GM19324 (cell line): ENCODE data around the gene PRKCE.
A peak's percentile ranks its signal among the peaks of the same experiment; 100 is the strongest.

Source experiments
- ATAC-seq: cut with Tn5 transposase; IDR thresholded peaks from one replicate; pipeline ENCODE4 v1.9.1; 2021; ENCODE audit warnings: mild to moderate bottlenecking, moderate library complexity; ENCODE audit not compliant: unreplicated experiment, low FRiP score

Gene PRKCE

GRCh38 chr2:45825001-45825651, 173.7 kb downstream of the PRKCE start:
- ATAC-seq, result no peak

GRCh38 chr2:45826460-45826859, 175.0 kb downstream of the PRKCE start:
- no peak for ATAC-seq

GRCh38 chr2:45826884-45827635, 175.6 kb downstream of the PRKCE start:
- ATAC-seq, result no peak

DNA sequence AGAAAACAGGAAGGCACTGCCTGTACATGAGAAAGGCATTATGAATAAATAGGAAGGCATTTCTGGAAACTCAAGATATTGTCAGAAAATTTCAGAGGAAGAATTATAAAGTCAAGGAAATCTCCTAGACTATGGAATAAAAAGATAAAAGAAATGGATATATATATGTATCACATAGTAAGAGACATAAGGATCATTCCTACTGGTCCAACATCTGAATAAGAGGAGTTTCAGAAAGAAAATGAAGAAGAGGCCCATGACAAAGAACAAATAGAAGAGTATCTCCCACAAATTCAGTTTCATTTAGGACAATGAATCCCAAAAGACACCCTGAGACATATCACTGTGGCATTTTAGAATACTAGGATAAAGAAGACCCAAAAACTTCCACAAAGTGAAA, 178.8 kb downstream of the PRKCE start:
- ATAC-seq, result no peak

DNA sequence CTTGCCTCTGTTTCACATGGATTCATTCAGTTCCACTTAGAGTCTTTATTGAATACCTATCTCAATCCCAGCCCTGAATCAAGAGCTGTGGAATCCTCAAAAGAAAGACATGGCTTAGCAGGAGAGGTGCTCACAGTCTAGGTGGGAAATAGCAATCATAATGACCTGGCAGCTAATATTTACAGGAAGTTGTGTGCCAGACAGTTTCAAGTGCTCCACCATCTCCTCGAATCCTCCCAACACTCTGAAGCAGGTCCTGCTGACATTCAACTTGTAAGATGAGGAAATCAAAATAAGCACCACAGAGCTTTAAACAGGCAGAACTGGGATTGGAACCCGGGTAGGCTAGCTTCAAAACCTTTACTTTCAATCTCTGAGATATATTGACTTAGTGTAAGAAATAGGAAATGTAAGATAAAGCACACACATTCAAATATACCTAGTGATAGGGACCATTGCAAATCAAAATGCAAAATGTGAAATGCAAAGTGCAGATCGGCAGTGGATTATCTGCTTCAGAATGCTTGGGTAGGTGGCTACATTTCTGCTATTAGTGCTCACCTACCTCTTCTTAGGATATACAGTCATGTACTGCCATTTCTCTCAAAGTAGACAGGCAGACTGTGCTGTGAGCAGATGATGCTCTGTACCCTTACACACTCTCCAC, 182.0 kb downstream of the PRKCE start:
- no peak for ATAC-seq

DNA sequence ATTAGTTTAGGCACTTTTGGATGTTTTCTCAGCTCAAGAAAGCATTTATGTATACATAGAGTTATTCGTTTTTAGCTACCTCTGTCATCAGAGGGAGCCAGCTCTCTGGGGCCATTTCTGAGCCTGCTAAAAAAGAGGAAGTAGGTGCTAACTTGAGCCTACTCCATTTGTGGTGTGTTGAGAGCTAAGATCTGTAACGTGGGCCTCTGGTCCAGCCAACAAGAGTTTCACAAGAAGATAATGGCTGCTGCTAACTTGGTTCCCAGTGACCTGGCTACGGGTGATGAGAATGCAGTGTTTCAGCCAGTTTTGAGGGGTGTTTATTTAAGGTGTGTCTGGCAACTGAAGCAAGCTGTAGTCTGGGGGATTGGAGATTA, 182.5 kb downstream of the PRKCE start:
- ATAC-seq, result no peak

DNA sequence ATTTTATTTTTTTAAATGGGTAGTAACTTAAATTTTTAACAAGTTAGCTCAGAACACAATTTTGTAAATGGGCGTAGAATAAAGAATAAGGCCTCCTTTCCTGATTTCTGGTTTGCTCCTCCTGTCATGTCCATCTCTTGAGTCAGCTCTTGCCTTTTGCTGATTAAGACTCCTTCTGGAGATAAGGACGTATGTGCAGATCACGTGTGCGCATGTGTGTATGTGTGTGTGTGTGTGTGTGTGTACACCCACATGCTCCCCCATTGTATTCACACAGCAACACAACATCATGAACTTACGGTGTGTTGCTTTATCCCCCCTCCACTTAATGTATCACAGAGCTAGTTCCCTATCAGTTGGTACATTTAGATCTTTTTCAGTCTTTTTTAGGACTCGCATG, 182.9 kb downstream of the PRKCE start:
- ATAC-seq, result no peak

DNA sequence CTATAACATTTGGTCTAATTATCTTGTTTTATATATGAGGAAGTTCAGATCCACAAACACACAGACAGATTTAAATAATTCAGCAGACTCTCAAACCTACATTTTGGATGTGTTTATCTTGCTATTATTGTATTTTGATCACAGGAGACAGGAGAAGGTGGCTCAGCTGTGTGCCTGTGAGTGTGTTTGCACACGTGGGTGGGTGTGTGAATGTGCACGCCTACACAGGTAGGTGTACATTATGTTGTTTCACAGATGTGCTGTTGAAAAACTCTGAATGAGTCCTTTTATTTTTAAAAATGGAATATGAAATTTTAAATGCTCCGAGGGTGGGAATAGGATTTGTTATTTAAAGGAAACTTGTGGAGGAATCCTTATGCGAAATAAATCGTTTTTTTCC, 183.4 kb downstream of the PRKCE start:
- no peak for ATAC-seq

DNA sequence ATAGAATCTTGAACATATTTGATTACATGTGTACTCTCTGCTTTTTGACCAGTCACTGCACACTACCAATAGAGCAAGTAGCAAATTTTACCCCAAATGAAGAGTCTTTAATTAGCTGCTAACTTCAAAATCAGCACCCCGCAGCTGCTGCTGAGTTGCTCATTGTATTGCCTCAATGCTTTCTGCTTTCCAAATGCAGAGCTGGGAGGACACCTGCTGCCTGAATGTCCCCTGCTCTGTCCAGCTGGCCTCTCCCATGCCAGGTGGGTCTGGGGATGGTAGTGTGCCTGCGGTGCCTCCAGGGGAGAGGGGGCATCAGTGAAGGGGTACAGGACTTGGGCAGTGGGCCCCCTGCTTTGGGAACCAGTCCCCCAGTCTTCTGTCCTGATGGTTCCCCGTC, 184.8 kb downstream of the PRKCE start:
- no peak for ATAC-seq

DNA sequence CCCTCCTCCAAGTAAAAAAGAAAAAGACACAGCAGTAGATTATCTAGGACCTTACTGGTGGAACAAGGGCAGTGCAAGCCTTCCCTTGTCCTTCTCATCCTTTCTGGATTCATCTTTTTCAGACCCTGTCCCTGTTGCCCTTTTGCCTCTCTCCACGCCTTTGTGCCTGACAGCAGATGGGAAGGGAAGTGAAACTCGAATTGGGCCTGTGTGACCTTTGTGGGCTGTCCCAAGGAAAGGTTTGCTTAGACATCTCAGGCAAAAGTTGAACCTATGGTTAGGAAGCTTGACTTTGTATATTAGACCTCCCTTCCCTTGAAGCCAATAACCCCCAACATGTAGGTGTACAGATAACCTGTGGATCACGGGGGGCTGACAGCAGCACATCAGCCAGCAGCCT, 185.3 kb downstream of the PRKCE start:
- no peak for ATAC-seq

DNA sequence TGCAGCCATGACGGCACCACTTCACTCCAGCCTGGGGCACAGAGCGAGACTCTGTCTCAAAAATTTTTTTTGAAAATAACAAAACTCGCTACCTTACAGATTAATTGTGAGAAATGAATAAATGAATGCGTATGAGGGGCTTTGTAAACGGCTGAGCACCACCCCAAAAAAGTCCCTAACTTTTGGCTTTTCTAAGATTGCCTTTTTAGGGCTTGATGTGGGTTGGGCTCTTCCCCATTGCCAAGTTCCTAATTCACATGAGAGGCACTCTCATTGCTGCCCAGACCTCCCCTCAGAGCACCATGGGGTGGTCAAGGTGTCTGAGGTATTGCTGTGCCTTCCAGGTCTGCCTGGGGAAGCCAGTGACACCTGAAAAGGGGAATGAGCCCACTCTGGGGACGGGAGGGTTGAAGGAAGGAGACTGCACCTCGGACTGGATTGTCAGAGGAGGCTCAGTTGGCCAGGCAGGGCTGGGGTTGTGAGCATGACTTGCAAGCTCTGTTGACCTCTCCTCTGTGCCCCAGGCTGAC, 186.4 kb downstream of the PRKCE start:
- ATAC-seq, result no peak

DNA sequence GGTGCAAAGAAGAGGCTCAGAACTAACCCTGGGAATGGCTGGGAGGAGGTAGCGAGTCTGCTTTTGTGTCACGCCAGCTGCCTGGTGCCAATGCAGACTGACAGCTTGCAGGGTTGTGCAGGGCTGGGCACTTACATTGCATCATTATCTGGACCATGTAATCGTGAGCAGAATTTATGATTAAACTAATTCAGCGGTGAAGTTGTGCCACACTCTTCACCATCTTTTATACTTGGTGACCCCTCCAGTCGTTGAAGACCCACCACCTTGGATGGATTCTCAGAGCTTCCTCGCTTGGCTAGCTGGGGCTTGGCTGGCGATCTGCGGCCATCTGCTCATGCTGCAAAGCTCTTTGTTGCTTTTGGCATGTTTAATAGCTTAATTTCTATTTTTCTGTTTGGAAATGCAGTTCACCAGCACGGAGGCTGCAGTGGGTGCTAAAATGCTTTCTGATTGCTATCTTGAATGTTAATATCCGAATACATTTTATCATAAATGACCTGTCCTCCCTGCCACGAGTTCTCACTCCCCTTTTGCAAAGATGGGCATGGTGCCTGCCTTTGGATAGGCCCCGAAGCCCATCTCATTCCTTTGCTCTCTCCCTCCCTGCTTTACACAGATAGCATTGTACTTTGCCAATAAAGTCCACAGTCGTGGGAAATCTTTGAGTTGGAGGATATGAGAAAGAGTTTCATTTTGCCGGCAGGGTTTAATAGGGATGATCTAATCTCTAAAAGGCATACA, 188.2 kb downstream of the PRKCE start:
- ATAC-seq, result no peak

DNA sequence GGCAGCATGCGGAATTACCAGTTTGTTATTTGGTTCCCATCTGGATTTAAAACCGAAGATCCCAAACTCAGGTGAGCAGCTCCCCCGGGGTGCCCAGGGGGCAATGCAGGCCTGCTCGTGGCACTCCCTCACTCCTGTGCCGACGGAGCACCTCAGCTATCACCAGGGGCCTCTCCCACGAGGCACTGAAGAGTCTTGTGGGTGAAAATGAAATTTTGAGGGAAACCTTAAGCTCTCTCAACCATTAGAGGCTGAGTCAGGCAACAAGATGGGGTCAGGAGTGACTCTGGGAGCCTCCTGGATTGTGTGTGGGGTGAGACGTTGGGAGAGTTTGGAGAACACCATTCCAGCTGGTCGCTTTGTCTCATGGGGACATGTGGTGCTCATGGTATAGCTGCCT, 189.0 kb downstream of the PRKCE start:
- ATAC-seq, result no peak

- no peak for ATAC-seq
Observed at GRCh38 chr2:45841752-45842407, 190.4 kb downstream of the PRKCE start.

- ATAC-seq, result peak; percentile 63
Observed at GRCh38 chr2:45843136-45843535, 191.7 kb downstream of the PRKCE start.

GRCh38 chr2:45844796-45845457, 193.5 kb downstream of the PRKCE start:
- no peak for ATAC-seq

DNA sequence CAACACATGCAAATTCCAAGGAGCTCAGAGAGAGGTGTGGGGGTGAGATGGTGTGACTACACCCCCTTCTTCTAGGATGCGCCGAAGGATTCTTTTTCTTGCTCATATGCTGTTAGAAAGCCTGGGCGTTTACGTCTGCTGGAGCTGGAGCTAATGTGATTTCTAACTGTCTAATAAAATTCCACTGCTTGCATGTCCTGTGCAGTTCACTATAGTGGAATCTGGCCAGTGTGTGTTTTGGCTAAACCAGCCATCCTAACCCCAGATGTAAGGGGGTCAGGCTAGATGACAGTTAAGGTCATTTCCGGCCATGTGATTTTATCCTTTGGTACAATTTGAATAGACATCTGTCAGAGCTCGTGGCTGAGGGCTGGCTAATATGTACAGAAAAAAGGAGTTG, 194.1 kb downstream of the PRKCE start:
- no peak for ATAC-seq

GRCh38 chr2:45849491-45850283, 198.2 kb downstream of the PRKCE start:
- ATAC-seq, result no peak

DNA sequence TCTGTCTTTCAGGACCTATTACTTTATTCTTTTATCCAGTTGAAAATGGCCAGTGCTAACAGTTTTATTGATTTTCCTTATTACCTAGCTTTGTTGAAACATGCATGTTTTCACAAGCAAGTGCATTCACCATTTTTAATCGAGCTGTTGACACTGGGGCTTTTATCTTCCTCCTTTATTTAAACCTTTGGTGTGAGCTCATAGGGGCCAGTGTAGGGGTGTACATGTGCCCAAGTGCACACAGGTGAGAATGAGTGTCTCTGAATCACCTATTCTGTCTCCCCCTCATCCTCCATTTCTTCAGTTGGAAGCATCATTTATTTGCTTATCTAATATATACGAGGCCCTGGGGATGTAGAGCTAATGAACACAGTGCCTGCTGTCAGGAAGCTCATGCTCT, 199.1 kb downstream of the PRKCE start:
- ATAC-seq, result no peak
